GM20000 (cell line): ENCODE data around the gene CCR7.

Experiments
- DNase-seq: peaks from one replicate; pipeline ENCODE4 v3.0.0; 2012; ENCODE audit warnings: low spot score
- CTCF ChIP-seq: IDR thresholded peaks from 2 replicates; pipeline ENCODE4 v1.5.1; 2012; ENCODE audit warnings: mild to moderate bottlenecking, control low read depth; ENCODE audit errors: extremely low read depth, missing control alignments

CCR7 gene

GRCh38 chr17:40559954-40560591 lies 5.2 kb downstream of the CCR7 start:
- DNase-seq: peak; percentile 68
- peak; percentile 69 for TF ChIP-seq CTCF

DNA sequence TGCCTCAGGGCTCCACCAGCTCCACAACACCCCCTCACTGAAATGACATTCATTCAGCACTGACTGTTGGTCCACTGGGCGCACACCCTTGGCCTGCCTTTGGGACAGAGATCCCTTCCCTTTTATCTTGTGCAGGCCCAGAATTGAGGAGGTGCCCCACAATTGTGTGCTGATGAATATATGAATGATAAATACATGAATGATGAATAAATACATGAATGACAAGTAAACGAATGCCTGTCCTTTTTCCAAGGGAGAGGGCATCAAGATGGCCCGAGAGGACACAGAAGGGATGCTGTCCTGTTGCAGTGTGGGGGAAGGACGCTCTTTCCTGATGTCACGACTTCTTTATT lies 5.7 kb downstream of the CCR7 start:
- no peak for TF ChIP-seq CTCF
- no peak for DNase-seq

DNA sequence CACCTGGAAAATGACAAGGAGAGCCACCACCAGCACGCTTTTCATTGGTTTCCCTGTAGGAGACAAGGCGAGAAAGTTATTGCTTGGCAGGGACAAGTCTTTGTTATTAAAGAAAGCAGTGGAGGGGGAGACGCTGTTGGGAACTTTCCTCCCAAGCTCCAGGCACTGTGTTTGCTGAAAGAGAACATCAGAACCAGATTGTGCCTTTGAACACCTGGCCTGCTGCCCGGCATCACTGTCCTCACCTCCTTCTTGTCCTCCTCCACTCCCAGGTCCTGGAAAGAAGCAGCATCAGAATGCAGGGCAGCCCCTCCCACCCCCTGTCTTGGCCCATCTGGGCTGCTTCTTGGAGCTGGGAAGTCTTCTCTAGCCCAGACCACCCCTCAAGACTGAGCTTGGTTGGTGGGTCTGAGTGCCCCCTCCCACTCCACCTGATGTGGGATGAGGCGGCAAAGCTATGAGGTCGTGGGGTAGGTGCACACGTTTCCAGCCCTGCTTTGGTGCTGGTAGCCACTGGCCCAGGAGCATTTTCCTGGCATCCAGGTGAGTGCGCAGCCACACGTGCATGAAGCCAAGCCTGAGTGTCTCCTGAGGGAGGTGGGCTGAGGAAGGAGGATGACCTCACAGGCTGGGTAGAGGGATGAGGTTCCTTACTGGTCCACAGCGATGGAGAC lies 6.2 kb downstream of the CCR7 start:
- TF ChIP-seq CTCF: no peak
- DNase-seq: no peak

GRCh38 chr17:40558300-40558889 lies 6.9 kb downstream of the CCR7 start:
- DNase-seq: no peak
- no peak for TF ChIP-seq CTCF

GRCh38 chr17:40557531-40558299 lies 7.6 kb downstream of the CCR7 start:
- DNase-seq: no peak
- TF ChIP-seq CTCF: no peak

- TF ChIP-seq CTCF: no peak
- no peak for DNase-seq
Observed at GRCh38 chr17:40556884-40557414, 8.3 kb downstream of the CCR7 start.
